ENCODE data around the gene TLL1.

The TLL1 gene

DNA sequence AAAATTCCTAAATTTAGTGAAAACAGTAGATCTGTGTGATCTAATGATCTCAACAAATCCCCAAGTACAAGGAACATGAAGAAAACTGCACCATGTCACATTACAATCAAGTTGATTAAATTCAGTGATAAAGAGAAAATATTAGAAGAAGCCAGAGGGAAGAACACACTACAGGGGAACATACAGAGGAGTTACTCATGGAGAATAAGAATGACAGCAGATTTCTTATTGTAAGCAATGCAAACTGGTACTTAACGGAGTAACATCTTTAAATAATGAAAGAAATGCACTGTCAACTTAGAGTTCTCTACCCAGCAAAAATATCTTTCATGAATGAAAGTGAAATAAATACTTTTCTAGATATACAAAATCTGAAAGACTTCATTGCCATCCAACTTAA, 21.1 kb downstream of the TLL1 start:
- DNase-seq (ENCODE audit: low spot score) = no peak

GRCh38 chr4:165905405-165906027, 32.5 kb downstream of the TLL1 start:
- peak; percentile 31 for DNase-seq (ENCODE audit: low spot score)

DNA sequence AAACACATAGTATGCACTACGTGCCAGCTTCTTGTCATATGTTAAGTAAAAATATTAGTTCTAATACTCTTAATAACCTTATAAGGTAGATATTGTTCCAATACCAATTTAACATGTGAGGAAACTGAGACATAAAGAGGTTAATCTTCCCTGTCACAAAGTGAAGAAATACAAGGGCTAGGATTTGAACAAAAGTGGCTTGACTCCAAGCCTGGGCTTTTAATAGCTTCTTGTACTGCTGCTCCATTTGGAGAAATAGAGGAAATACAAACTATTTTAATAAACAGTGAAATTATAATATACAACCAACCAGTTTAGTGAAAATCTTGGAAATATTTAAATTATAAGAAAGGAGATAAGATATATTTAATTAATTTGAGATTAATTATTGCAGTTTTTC, 33.2 kb downstream of the TLL1 start:
- DNase-seq (ENCODE audit: low spot score) = no peak

DNA sequence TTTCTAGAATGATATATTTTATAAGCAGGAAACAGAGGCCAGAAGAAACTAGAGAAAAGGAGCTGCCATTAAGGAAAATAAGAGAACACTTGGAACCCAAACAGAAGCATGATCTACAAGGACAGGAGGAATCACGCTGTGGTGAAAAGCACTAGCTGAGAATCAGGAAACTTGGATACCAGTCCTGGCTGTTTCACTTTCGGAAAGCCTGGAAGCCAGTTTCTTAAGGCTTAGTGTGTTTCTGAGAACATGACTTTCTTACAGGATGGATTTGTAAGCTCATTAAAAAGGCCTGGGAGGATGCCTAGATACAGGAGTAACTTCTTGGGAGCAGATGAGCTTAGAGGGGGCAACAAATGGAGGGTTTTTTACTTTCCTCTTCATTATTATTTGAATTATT, 36.9 kb downstream of the TLL1 start:
- DNase-seq (ENCODE audit: low spot score) = no peak

GRCh38 chr4:165915215-165915614, 42.2 kb downstream of the TLL1 start:
- DNase-seq (ENCODE audit: low spot score) = no peak

GRCh38 chr4:165921546-165921945, 48.5 kb downstream of the TLL1 start:
- DNase-seq (ENCODE audit: low spot score) = no peak

DNA sequence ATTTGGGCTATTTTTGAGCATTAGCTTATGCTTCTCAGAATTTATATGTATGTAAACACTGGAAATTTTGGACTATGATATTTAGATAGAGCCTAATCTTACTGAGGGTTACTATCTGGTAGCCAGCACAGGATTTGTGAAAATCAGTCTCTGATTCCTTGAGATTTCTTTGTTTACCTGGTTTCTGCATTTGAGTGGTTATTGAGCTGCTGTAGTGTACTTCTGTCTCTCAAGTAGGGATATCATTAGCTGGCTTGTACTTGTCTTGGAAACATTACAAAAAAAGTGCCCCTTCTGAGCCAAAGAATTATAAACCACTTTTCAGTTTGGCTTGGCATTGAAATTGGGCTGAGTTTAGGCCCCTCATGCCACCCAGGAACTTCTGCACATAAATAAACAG, 49.7 kb downstream of the TLL1 start:
- DNase-seq (ENCODE audit: low spot score) = no peak

GRCh38 chr4:165926307-165926706, 53.3 kb downstream of the TLL1 start:
- no peak for DNase-seq (ENCODE audit: low spot score)

DNA sequence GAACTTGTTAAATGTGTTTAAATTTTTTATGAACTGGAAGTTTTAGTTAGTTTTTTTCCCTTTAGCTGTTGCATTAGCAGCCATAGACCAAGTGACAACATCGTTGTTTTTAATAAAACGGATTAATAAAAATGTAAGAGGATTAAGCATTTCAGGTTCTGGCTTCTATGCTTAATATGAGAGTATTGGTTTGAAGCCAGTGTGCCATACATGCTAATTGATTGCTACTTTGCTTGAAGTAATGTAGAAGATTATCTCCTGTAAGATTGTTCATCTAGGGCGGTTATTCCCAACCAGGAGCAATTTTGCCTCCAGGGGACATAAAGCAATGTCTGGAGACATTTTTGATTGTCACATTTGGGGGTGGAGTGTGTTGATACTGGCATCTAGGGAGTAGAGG, 54.3 kb downstream of the TLL1 start:
- DNase-seq (ENCODE audit: low spot score) = no peak

DNA sequence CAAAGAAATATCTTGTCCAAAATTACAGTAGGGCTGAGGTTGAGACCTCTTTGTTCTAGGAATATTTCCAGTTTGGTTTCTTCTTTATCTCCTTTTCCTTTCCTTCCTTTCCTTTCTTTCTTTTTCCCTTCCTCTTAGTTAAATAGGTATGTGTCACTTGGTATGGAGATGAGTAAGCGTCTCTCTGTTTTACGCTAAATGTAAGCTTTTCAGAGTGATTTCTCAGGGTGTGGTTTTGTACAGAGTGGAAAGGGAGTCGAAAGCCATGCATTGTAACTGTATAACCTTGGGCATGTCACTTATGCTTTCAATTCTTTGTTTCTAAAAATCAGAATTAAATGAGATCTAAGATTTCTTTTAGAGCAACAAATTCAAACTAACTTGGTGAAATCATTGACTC, 54.8 kb downstream of the TLL1 start:
- DNase-seq (ENCODE audit: low spot score) = no peak

DNA sequence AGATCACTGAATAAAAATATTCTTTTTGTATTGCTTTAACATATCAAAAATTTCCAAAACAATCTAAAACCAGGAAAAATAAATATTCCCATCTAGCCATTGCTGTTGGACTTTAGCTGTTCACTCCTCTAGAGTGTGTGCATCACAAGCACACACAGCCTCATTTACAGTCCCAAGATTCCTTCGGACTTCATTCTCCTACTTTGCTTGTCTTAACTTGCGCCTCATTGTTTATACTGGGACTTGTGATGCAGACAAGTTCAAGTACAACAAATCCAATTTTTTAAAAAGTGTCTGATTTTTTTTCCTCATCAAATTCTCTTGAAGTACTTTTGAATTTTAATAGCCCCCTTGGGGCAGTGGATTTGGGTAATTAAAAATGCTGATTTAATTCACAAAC, 55.6 kb downstream of the TLL1 start:
- no peak for DNase-seq (ENCODE audit: low spot score)

- DNase-seq (ENCODE audit: low spot score) = no peak
Observed at GRCh38 chr4:165929662-165930061, 56.6 kb downstream of the TLL1 start.

- DNase-seq (ENCODE audit: low spot score) = no peak
Observed at GRCh38 chr4:165931741-165932140, 58.7 kb downstream of the TLL1 start.

DNA sequence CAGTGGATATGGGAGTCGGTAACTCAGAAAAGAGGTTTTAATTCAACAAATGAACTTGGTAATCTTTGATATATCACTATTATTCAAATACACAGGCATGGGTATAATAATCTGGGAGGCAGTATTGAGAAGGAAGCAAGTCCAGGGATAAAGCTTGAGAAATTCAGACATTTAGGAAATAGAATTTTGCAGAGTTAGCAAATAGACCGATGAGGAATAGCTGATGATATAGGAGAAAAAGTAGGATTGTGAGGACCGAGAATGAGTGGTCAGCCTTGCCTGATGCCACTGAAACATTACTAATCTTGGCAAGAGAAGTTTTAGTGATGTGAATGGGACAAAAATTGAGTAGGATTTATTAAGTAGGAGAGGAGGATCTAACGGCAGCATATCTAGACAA, 71.9 kb downstream of the TLL1 start:
- DNase-seq (ENCODE audit: low spot score) = no peak

GRCh38 chr4:165945991-165946390, 73.0 kb downstream of the TLL1 start:
- DNase-seq (ENCODE audit: low spot score) = no peak

- DNase-seq (ENCODE audit: low spot score) = no peak
Observed at GRCh38 chr4:165947019-165947418, 74.0 kb downstream of the TLL1 start.

GRCh38 chr4:165953181-165953580, 80.1 kb downstream of the TLL1 start:
- DNase-seq (ENCODE audit: low spot score) = no peak

DNA sequence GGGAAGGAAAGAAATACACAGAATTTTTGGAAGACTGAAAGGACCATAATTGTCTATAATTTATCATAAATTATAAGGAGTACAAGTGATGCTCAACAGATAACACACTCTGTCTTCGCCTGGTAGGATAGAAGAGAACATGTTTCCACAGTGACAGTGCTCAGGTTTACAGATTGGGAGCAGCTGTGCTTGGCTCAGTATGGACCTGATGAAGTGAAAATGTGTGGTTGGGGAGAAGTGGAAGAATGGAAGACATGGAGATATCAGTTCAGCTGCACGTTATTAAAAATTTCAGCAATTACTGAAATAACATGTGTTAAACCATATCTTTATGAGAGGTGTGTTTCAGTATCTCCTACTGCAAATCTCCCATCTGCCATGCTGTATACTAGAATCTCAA, 90.6 kb downstream of the TLL1 start:
- DNase-seq (ENCODE audit: low spot score) = no peak

DNA sequence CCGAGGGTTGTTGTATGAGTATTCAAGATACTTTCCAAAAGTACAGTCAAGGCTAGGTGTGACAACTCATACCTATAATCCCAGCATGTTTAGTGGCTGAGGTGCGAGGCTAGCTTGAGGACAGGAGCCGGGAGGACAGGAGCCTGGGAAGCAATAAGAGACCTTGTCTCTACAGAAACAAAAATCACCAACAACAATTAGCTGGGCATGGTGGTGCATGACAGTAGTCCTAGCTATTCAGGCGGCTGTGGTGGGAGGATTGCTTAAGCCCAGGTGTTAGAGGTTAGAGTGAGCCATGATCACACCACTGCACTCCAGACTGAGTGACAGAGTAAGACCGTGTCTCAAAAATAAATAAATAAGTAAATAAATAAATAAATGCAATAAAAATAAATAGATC, 91.6 kb downstream of the TLL1 start:
- no peak for DNase-seq (ENCODE audit: low spot score)

- no peak for DNase-seq (ENCODE audit: low spot score)
Observed at GRCh38 chr4:165965503-165965902, 92.5 kb downstream of the TLL1 start.

DNA sequence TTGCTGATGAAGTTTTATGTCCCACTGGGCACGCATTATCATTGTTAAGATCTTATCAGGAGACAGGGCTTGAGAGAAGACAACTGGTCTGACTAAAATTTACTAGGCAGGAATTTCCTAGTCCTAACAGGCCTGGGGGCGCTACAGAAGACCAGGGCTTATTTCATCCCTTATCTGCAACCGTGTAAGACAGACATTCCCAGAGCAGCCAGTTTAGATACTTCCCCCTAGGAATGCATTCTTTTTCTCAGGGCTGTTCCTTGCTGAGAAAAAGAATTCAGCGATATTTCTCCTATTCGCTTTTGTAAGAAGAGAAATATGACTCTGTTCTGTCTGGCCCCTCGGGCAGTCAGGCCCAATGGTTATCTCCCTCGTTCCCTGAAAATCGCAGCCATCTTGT, 93.8 kb downstream of the TLL1 start:
- no peak for DNase-seq (ENCODE audit: low spot score)

GRCh38 chr4:165967486-165967885, 94.4 kb downstream of the TLL1 start:
- no peak for DNase-seq (ENCODE audit: low spot score)

- no peak for DNase-seq (ENCODE audit: low spot score)
Observed at GRCh38 chr4:165970703-165971420, 97.8 kb downstream of the TLL1 start.

- no peak for DNase-seq (ENCODE audit: low spot score)
Observed at GRCh38 chr4:165971446-165971845, 98.4 kb downstream of the TLL1 start.

Data from RKO (cell line).